ENCODE results near the gene CUX1.
"Not testable (repeated sequence)": the region's sequence is repeated elsewhere in the genome, so short reads cannot be mapped to it uniquely, and the experiment has no call there.

CUX1 gene

DNA sequence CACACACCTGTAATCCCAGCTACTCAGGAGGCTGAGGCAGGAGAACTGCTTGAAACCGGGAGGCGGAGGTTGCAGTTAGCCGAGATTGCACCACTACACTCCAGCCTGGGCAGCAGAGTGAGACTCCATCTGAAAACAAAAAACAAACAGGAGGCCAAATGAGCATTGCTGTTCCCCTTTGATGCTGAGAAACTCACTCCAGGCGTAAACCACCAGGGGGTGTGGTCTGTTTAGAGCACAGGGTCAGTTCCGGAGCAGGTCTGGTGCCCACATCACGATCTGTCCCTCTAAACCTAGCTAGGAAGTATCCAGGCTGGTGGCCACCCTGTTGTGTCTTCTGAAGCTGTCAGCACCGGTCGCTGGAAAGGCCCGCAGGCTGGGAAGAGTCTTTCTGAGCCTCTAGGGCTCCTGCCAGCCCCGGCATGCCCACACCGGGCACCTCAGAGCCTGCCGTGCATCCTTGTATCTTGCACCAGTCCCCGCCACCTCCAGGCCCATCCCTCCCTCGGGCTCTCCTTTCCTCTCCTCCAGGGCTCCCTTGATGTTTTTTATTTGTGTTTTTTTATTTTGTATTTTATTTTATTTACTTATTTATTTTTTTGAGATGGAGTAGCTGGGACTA, 402.9 kb downstream of the CUX1 start:
- Histone ChIP-seq H3K36me3 (ENCODE audit: control insufficient read depth, insufficient read depth, low read length) (peaks cover 28% of the 10 kb centered on the region), H3K4me1 (ENCODE audit: control insufficient read depth, insufficient read depth, low read length, poor library complexity, severe bottlenecking) (no peaks in the 10 kb centered on the region), H3K9me3 (ENCODE audit: control insufficient read depth, low read length) (no peaks in the 10 kb centered on the region), H3K27ac (ENCODE audit: low read depth, low read length, severe bottlenecking) (no peak overlapping the region), H3K4me3 (ENCODE audit: extremely low read depth, insufficient read depth, low read length, poor library complexity, severe bottlenecking) (no peak overlapping the region)
- 94% methylated on average over 9 to 10 of the region's 14 CpGs for WGBS, 2 experiments (ENCODE audit: insufficient coverage in 2 of 2)

DNA sequence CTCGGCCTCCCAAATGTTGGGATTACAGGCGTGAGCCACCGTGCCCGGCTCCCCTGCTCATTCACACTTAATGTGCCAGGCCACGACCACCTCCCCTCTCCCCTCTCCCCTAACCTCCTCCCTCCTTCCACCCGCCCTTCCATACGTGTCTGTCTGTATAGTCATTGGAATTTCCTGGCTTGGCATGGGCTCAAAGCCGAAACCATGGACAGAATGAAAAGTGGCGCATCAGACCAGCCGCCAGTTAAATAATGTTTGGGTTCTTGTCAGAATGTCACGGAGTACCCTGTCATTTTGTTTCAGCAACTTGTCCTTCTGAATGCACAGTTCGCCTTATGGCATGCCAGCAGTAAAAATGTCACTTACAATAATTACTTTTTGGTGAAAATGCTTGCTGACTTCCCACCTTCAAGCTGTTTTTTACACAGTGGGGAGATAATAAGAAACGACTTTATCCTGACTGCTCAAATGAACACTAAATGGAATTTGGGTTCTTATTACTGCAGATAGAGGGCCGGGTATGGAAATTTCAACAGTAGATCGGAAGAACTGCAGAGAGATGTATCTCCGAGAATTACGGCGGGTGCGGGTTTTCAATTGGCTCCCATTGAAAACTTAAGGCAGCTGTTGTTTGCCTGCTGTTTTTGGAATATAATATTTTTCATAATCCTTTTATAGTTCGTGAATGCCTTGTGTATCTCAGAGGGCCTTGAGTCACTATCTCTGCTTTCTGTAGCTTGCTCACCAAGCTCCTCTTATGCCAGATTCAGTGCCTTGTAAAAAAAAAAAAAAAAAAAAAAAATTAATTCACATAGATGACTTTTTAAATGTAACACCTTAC, 403.8 kb downstream of the CUX1 start:
- Histone ChIP-seq H3K9me3 (ENCODE audit: control insufficient read depth, low read length) (no peaks in the 10 kb centered on the region), H3K4me1 (ENCODE audit: control insufficient read depth, insufficient read depth, low read length, poor library complexity, severe bottlenecking) (no peaks in the 10 kb centered on the region), H3K4me3 (ENCODE audit: extremely low read depth, insufficient read depth, low read length, poor library complexity, severe bottlenecking) (no peak overlapping the region), H3K27ac (ENCODE audit: low read depth, low read length, severe bottlenecking) (no peak overlapping the region), H3K36me3 (ENCODE audit: control insufficient read depth, insufficient read depth, low read length) (peaks cover 28% of the 10 kb centered on the region)
- WGBS, 2 experiments (ENCODE audit: insufficient coverage in 2 of 2), result 91 to 93% methylated on average over 14 to 15 of the region's 20 CpGs

DNA sequence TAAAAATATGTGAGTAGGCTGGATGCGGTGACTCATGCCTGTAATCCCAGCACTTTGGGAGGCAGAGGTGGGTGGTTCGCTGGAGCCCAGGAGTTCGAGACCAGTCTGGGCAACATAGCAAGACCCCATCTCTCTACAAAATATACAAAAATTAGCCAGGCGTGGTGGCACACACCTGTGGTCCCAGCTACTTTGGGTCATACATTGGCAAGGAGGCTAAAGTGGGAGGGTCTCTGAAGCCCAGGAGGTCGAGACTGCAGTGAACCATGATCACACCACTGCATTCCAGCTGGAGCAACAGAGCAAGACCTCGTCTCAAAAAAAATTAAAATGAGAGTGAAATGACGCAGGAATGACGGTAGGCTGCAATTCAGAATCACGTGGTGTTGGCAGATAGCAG, 404.5 kb downstream of the CUX1 start:
- no peak overlapping the region for H3K4me3 ChIP-seq (ENCODE audit: extremely low read depth, insufficient read depth, low read length, poor library complexity, severe bottlenecking)
- H3K4me1 ChIP-seq (ENCODE audit: control insufficient read depth, insufficient read depth, low read length, poor library complexity, severe bottlenecking), result no peaks in the 10 kb centered on the region
- H3K9me3 ChIP-seq (ENCODE audit: control insufficient read depth, low read length), result no peaks in the 10 kb centered on the region
- no peak overlapping the region for H3K27ac ChIP-seq (ENCODE audit: low read depth, low read length, severe bottlenecking)
- peaks cover 26% of the 10 kb centered on the region for H3K36me3 ChIP-seq (ENCODE audit: control insufficient read depth, insufficient read depth, low read length)
- 94 to 100% methylated on average over 6 to 9 of the region's 9 CpGs for WGBS, 2 experiments (ENCODE audit: insufficient coverage in 2 of 2)

DNA sequence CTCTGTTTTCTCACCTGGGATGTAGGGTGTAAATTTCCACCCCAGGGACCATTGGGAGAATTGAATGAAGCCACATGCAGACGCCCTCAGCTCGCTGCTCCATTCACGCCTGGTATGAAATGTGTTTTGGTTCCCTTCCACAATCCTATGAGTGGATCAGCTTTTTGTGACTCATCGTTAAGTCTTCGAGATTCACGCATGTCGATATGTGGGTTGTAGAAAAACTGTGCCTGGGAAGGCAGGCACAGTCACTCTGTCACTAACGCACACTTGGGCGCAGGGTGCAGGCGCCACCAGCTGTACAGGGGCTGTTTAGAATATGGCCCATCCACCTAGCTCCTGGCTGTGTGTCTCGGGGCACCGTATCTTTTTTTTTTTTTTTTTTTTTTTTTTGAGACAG, 405.0 kb downstream of the CUX1 start:
- WGBS, 2 experiments (ENCODE audit: insufficient coverage in 2 of 2), result 92 to 98% methylated on average over 9 to 10 of the region's 12 CpGs
- Histone ChIP-seq H3K36me3 (ENCODE audit: control insufficient read depth, insufficient read depth, low read length) (peaks cover 26% of the 10 kb centered on the region), H3K27ac (ENCODE audit: low read depth, low read length, severe bottlenecking) (no peak overlapping the region)

DNA sequence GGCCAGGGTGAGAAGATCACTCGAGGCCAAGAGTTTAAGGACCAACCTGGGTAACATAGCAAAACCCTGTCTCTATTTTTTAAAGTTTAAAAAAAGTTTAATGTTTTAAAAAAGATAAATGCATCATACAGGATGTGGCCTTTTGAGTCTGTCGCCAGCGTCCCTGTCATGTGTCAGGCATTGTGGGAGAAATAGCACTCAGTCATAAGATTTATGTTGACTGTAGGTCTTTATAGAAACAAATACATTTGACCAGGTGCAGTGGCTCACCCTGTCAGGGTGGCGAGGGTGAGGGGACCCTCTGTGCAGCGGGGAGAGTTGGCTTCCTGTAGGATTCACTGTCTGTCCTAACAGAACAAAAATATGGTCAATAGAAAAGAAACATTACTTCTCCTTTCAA, 405.8 kb downstream of the CUX1 start:
- no peak overlapping the region for H3K4me3 ChIP-seq (ENCODE audit: extremely low read depth, insufficient read depth, low read length, poor library complexity, severe bottlenecking)

More for the DNA sequence above, 405.0 kb downstream of the CUX1 start:
- no peak overlapping the region for H3K4me3 ChIP-seq (ENCODE audit: extremely low read depth, insufficient read depth, low read length, poor library complexity, severe bottlenecking)
- no peaks in the 10 kb centered on the region for H3K9me3 ChIP-seq (ENCODE audit: control insufficient read depth, low read length)
- H3K4me1 ChIP-seq (ENCODE audit: control insufficient read depth, insufficient read depth, low read length, poor library complexity, severe bottlenecking), result no peaks in the 10 kb centered on the region

DNA sequence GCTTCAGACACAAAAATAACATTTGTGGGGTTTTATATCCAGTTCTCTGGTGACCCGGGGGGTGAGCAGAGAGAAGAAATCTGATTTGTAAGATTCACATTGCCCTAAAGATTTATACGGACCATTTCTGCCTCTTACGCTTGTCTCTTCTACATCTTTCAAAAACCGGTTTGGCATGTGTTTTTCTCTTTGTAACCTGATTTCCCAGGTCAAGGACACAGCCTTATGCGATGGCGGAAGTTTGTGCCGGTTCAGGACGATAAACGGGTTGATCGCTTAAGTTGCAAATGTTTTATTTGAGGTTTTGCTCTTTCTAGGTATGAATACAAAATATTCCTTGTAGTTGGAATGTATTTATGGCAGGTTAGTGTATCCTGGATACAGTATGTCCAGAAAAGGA, 407.6 kb downstream of the CUX1 start:
- H3K9me3 ChIP-seq (ENCODE audit: control insufficient read depth, low read length), result no peaks in the 10 kb centered on the region
- H3K27ac ChIP-seq (ENCODE audit: low read depth, low read length, severe bottlenecking), result no peak overlapping the region
- peaks cover 48% of the 10 kb centered on the region for H3K36me3 ChIP-seq (ENCODE audit: control insufficient read depth, insufficient read depth, low read length)
- no peak overlapping the region for H3K4me3 ChIP-seq (ENCODE audit: extremely low read depth, insufficient read depth, low read length, poor library complexity, severe bottlenecking)
- H3K4me1 ChIP-seq (ENCODE audit: control insufficient read depth, insufficient read depth, low read length, poor library complexity, severe bottlenecking), result no peaks in the 10 kb centered on the region
- WGBS, 2 experiments (ENCODE audit: insufficient coverage in 2 of 2), result 98 to 100% methylated on average over 6 to 10 of the region's 10 CpGs

More for the DNA sequence above, 405.8 kb downstream of the CUX1 start:
- H3K27ac ChIP-seq (ENCODE audit: low read depth, low read length, severe bottlenecking), result no peak overlapping the region
- H3K4me1 ChIP-seq (ENCODE audit: control insufficient read depth, insufficient read depth, low read length, poor library complexity, severe bottlenecking), result no peaks in the 10 kb centered on the region
- no peaks in the 10 kb centered on the region for H3K9me3 ChIP-seq (ENCODE audit: control insufficient read depth, low read length)
- peaks cover 34% of the 10 kb centered on the region for H3K36me3 ChIP-seq (ENCODE audit: control insufficient read depth, insufficient read depth, low read length)
- WGBS, 2 experiments (ENCODE audit: insufficient coverage in 2 of 2), result 100% methylated on average over 4 of the region's 5 CpGs; no CpG with 5 or more reads in 1 of the 2 experiments

DNA sequence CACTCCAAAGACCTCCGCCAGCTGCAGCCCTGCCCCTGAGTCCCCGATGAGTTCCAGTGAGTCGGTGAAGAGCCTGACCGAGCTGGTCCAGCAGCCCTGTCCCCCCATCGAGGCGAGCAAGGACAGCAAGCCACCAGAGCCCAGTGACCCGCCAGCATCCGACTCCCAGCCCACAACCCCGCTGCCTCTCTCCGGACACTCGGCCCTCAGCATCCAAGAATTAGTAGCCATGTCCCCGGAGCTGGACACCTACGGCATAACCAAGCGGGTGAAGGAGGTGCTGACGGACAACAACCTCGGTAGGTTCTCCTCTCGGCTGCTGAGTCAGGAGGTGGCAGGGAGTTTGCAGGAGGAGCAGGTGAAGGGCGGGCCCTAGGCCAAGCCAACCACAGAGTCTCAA, 409.9 kb downstream of the CUX1 start:
- Histone ChIP-seq H3K4me3 (ENCODE audit: extremely low read depth, insufficient read depth, low read length, poor library complexity, severe bottlenecking) (no peak overlapping the region), H3K9me3 (ENCODE audit: control insufficient read depth, low read length) (no peaks in the 10 kb centered on the region), H3K27ac (ENCODE audit: low read depth, low read length, severe bottlenecking) (no peak overlapping the region), H3K36me3 (ENCODE audit: control insufficient read depth, insufficient read depth, low read length) (peaks cover 60% of the 10 kb centered on the region), H3K4me1 (ENCODE audit: control insufficient read depth, insufficient read depth, low read length, poor library complexity, severe bottlenecking) (no peaks in the 10 kb centered on the region)
- 95 to 98% methylated on average over 18 of the region's 18 CpGs for WGBS, 2 experiments (ENCODE audit: insufficient coverage in 2 of 2)

DNA sequence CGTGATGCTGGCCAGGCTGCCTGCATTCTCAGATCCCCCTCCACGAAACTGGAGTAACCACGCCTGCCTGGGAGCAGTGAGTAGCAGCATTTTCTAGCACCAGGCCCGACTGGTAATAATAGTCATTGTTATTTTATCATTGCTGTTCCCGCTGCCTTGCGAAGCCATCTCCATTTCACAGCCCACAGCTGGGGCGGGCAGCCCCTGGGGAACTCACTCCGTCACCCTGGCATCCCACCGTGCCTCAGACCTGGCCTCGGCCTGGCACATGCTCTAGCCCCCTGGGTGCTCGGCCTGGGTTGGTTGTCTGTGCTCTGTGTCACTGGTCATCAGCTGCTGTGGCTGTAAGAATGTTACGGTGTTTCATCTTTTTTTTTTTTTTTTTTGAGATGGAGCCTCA, 411.5 kb downstream of the CUX1 start:
- Histone ChIP-seq H3K4me3 (ENCODE audit: extremely low read depth, insufficient read depth, low read length, poor library complexity, severe bottlenecking) (no peak overlapping the region), H3K27ac (ENCODE audit: low read depth, low read length, severe bottlenecking) (no peak overlapping the region), H3K9me3 (ENCODE audit: control insufficient read depth, low read length) (no peaks in the 10 kb centered on the region), H3K36me3 (ENCODE audit: control insufficient read depth, insufficient read depth, low read length) (peaks cover 65% of the 10 kb centered on the region), H3K4me1 (ENCODE audit: control insufficient read depth, insufficient read depth, low read length, poor library complexity, severe bottlenecking) (no peaks in the 10 kb centered on the region)
- WGBS, 2 experiments (ENCODE audit: insufficient coverage in 2 of 2), result 96 to 100% methylated on average over 9 to 11 of the region's 12 CpGs

DNA sequence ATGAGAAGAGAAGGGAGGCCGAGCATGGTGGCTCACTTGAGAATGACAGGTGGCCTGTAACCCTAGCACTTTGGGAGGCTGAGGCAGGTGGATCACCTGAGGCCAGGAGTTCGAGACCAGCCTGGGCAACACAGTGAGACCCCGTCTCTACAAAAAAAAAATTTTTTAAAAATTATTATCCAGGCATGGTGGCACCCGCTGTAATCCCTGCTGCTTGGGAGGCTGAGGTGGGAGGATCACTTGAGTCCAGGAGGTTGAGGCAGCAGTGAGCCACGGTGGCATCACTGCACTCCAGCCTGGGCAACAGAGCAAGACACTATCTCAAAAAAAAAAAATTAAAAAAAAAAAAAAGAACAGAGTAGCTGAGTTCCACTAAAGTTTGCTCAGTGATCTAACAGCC, 412.7 kb downstream of the CUX1 start:
- not testable (repeated sequence) for H3K4me1 ChIP-seq (ENCODE audit: control insufficient read depth, insufficient read depth, low read length, poor library complexity, severe bottlenecking); H3K4me3 ChIP-seq (ENCODE audit: extremely low read depth, insufficient read depth, low read length, poor library complexity, severe bottlenecking); H3K27ac ChIP-seq (ENCODE audit: low read depth, low read length, severe bottlenecking); H3K9me3 ChIP-seq (ENCODE audit: control insufficient read depth, low read length)
- 100% methylated on average over 2 of the region's 5 CpGs; no CpG with 5 or more reads in 1 of the 2 experiments for WGBS, 2 experiments (ENCODE audit: insufficient coverage in 2 of 2)
- peaks cover 70% of the 10 kb centered on the region for H3K36me3 ChIP-seq (ENCODE audit: control insufficient read depth, insufficient read depth, low read length)

DNA sequence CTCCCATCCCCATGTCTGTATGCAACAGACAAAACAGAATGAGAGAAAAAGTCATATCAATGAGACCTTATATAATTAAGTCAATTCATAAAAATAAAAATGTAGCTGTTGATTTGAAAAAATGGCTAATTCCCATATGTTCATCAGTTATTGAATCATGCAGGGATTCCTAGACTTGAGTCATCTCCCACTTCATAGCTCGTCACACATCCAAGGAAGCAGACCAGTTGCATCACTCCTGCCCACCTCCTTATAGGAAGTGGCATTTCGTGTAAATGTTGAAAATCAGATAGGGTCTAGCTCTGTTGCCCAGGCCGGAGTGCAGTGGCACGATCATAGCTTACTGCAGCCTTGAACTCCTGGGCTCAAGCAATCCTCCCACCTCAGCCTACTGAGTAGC, 413.2 kb downstream of the CUX1 start:
- Histone ChIP-seq H3K36me3 (ENCODE audit: control insufficient read depth, insufficient read depth, low read length) (peaks cover 69% of the 10 kb centered on the region), H3K4me3 (ENCODE audit: extremely low read depth, insufficient read depth, low read length, poor library complexity, severe bottlenecking) (no peak overlapping the region), H3K27ac (ENCODE audit: low read depth, low read length, severe bottlenecking) (no peak overlapping the region), H3K4me1 (ENCODE audit: control insufficient read depth, insufficient read depth, low read length, poor library complexity, severe bottlenecking) (no peaks in the 10 kb centered on the region), H3K9me3 (ENCODE audit: control insufficient read depth, low read length) (no peaks in the 10 kb centered on the region)
- 80% methylated on average over 3 of the region's 4 CpGs; no CpG with 5 or more reads in 1 of the 2 experiments for WGBS, 2 experiments (ENCODE audit: insufficient coverage in 2 of 2)

All from mesodermal cell (in vitro differentiated cells).